ENCODE results near the gene HDAC10.
A peak's percentile ranks its signal among the peaks of the same experiment; 100 is the strongest.

Gene HDAC10

DNA sequence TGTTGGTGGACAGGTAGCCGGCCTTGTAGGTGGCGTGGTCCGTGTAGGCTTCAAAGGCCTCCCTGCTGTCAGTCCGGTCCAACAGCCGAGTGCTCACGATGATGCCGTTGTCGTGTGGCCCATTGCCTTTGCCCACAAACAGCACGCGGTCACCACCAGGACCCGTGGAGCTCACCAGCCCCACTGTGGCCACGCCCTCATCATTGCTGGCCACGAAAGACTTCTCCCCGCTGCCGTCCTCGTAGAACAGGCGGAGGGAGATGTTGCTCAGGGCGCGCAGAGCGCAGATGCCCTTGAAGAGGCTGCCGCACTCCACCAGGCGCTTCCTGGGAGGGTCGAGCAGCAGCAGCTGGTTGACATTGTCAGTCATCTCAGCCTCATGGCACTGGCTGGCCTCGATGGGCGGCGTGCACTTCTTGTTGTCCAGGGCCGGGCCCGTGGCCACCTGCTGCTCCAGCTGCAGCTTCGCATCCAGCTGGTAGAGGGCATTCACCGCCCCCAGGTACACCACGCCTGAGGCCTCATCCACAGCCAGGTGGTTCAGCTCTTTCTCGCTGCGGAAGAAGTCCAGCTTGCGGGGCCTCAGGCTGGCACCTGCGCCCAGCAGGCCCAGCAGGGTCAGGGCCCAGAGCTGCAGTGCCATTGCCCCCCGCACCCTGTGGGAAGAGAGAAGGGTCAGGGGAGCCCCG is 39.0 kb upstream of the HDAC10 start:
- no peak for DNase-seq (ENCODE audit: low spot score)
- ChIA-PET POLR2A (ENCODE audit: low non-redundant PET) (no interaction called here), CTCF (interaction anchor here (1.1 kb wide), 1 partner anchor 36 kb away, joined by 3 read pairs; no protein-coding TSS in a partner anchor)
- H3K27ac ChIP-seq = peak overlapping the region; percentile 100
- TF ChIP-seq, protein P1, sequence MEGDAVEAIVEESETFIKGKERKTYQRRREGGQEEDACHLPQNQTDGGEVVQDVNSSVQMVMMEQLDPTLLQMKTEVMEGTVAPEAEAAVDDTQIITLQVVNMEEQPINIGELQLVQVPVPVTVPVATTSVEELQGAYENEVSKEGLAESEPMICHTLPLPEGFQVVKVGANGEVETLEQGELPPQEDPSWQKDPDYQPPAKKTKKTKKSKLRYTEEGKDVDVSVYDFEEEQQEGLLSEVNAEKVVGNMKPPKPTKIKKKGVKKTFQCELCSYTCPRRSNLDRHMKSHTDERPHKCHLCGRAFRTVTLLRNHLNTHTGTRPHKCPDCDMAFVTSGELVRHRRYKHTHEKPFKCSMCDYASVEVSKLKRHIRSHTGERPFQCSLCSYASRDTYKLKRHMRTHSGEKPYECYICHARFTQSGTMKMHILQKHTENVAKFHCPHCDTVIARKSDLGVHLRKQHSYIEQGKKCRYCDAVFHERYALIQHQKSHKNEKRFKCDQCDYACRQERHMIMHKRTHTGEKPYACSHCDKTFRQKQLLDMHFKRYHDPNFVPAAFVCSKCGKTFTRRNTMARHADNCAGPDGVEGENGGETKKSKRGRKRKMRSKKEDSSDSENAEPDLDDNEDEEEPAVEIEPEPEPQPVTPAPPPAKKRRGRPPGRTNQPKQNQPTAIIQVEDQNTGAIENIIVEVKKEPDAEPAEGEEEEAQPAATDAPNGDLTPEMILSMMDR (conservative IDR thresholded peaks at IDR 0.05; ENCODE audit: low read depth) = no peak

DNA sequence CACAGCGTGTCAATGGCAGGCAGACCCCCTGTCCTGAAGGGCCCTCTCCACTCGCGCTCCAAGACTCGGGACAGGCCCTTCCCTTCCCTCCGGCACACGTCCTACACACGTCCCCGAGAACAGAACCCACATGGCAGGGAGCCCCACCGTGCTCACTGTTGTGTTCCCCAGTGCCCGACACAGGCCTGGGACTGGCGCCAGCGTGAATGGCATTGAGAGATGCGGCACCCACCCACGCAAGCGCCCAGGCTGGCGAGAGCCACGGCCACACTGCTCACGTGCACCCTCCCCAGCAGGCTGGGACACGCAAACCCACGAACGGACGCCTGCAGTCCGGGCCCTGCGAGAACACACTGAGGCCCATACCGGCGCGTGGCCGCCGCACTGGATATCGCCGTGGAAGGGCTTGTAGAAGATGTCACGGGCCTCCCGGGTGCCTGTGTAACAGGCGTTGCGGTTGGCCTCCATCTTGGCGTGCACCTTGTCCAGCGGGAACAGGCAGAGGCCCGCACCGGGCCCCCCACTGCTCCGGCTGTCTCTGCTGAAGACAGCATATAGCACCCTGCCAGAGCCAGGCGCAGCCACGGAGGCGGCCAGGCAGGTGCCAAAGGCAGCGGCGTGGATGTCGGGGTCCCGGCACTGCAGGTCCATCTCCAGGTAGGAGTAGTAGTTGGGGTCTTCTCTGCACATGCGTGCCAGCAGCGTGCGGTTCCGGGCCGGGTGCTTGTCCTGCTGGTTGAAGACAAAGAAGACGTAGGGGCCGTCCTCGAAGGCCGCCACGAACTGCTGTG is 38.3 kb upstream of the HDAC10 start:
- H3K27ac ChIP-seq = peak overlapping the region; percentile 100
- ChIA-PET POLR2A (ENCODE audit: low non-redundant PET) (no interaction called here), CTCF (no interaction called here)
- DNase-seq (ENCODE audit: low spot score) = no peak
- TF ChIP-seq, protein P1 (conservative IDR thresholded peaks at IDR 0.05; ENCODE audit: low read depth) = no peak

DNA sequence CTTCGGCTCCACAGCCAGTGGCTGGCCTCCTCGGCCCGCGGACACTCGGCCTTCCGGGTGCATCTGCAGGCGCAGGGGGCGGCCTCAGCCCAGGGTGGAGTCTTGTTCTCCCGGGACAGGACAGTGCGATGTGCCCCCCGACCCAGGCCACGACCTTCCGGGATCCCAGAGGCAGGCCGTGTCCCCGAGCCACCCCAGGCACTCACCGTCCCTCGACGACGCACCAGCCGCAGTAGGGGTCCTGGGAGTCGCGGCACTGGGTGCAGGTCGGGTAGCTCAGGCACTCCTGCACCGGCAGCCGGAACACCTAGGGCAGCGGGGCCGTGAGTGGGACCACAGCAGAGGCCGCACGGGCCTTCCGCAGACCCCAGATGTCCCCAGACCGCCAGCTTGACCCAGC is 36.7 kb upstream of the HDAC10 start:
- POLR2A ChIA-PET (ENCODE audit: low non-redundant PET) = no interaction called here
- no peak for DNase-seq (ENCODE audit: low spot score)
- TF ChIP-seq, protein P1 (conservative IDR thresholded peaks at IDR 0.05; ENCODE audit: low read depth) = no peak
- CTCF ChIA-PET = no interaction called here
- peak overlapping the region; percentile 100 for H3K27ac ChIP-seq

DNA sequence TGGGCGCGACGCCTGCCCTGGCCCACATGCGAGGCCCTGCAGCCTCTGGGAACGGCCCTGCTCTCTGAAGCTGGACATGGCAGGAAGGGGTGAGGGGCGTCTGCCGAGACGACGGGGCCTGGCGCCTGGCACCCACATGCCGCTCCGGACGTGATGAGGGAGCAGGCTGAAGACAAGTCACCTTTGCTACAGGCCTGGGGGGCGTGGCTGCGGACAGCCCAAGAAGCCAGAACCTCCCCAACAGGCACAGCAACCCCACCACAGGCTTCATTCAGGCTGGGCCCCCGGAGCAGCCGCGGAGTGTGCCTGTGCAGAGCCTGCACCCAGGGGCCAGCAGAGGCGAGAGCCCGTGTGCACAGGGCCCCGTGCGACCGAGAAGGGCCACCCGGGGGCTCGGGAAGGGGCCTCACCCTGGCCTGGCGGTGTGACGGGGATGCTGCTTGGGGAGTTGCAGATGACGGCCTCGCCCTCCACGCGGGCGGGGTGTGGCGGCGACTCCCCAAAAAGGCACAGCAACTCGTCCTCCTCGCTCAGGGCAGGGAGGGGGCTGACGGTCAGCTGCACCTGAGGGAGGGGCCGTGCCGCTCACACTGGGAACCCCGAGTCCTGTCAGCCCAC is 35.7 kb upstream of the HDAC10 start:
- POLR2A ChIA-PET (ENCODE audit: low non-redundant PET) = no interaction called here
- TF ChIP-seq, protein P1 (conservative IDR thresholded peaks at IDR 0.05; ENCODE audit: low read depth) = no peak
- CTCF ChIA-PET = no interaction called here
- no peak for DNase-seq (ENCODE audit: low spot score)
- H3K27ac ChIP-seq = peak overlapping the region; percentile 100

DNA sequence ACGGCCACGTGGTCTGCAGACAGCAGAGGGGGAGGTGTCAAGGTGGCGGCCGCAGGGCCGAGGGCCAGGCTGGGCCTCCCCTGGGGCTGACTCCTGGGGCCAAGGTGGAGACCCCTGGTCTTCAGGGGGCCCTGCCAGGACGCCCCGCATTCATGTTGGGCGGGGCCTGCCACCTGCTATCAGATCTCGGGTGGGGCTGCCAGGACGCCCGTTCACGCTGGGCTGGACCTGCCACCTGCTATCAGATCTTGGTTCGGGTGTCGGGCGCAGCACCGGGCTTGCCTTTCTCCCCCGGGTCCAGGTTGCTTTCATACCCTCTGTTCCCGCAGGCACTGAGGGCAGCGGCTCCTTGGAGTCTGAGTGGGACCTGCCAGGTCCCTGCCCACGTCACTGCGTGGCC is 35.2 kb upstream of the HDAC10 start:
- CTCF ChIA-PET = no interaction called here
- peak overlapping the region; percentile 100 for H3K27ac ChIP-seq
- no peak for DNase-seq (ENCODE audit: low spot score)
- POLR2A ChIA-PET (ENCODE audit: low non-redundant PET) = no interaction called here
- TF ChIP-seq, protein P1 (conservative IDR thresholded peaks at IDR 0.05; ENCODE audit: low read depth) = no peak

DNA sequence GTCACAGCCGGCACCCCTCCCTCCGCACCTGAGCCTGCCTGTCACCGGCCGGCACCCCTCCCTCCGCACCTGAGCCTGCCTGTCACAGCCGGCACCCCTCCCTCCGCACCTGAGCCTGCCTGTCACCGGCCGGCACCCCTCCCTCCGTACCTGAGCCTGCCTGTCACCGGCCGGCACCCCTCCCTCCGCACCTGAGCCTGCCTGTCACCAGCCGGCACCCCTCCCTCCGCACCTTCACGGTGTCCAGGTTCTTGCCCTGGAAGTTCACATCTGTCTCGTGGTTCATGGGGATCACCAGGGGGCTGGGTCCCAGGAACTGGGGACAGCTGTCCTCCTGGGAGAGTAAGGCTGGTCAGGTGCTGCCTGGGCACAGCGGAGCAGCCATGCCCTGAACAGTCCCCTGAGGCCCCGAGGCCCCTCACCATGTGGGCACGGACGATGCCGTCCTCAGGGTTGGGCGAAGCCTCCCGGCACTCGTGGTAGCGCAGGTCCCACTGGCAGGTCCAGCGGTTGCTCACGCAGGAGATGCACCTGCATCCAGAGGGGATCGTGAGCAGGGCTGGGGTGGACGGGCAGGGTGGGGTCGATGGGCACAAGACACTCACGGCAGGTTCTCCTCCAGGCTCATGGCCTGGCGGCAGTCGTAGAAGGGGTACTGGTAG is 34.6 kb upstream of the HDAC10 start:
- CTCF ChIA-PET = interaction anchor here (0.6 kb wide), 1 partner anchor 41 kb away, joined by 3 read pairs; no protein-coding TSS in a partner anchor
- H3K27ac ChIP-seq = peak overlapping the region; percentile 100
- TF ChIP-seq, protein P1 (conservative IDR thresholded peaks at IDR 0.05; ENCODE audit: low read depth) = no peak
- no peak for DNase-seq (ENCODE audit: low spot score)
- POLR2A ChIA-PET (ENCODE audit: low non-redundant PET) = no interaction called here
